Mucosa of descending colon (tissue), 3 donors: ENCODE results near the gene NPFFR1. TPM values are rescaled to one million over a fixed set of nuclear protein-coding genes. Genes with fewer than 3 reads are reported as not detected.

Experiments
- ATAC-seq: fragments of 200-7000 bp; cut with Tn5 transposase; one replicate; pipeline ENCODE4 v1.9.1; 2020; ENCODE audit warnings: mild to moderate bottlenecking, moderate library complexity
- DNase-seq, 3 donors: peaks; one replicate each; pipeline ENCODE4 v3.0.0-alpha.2; 2020
- H3K36me3 ChIP-seq: fragments of 200-600 bp; one replicate; pipeline ENCODE4 v1.8.0; 2021; ENCODE audit warnings: low read depth, mild to moderate bottlenecking
- H3K4me1 ChIP-seq: fragments of 200-600 bp; one replicate; pipeline ENCODE4 v1.8.0; 2021; ENCODE audit warnings: low read depth, mild to moderate bottlenecking
- H3K4me3 ChIP-seq: fragments of 200-600 bp; one replicate; pipeline ENCODE4 v1.8.0; 2021; ENCODE audit warnings: mild to moderate bottlenecking
- H3K9me3 ChIP-seq: fragments of 200-600 bp; one replicate; pipeline ENCODE4 v1.8.0; 2021; ENCODE audit warnings: mild to moderate bottlenecking
- CTCF ChIP-seq: fragments of 200-600 bp; IDR thresholded peaks from one replicate; pipeline ENCODE4 v1.8.0; 2022; ENCODE audit warnings: antibody characterized with exemption, mild to moderate bottlenecking
- intact Hi-C, 2 donors: fragments of 100-400 bp; cut with DNase I in 1 of 2; cut with micrococcal nuclease in 1 of 2; formaldehyde crosslinking; loops; one replicate each; pipeline versions ENCODE4 v1.11.0 to v1.11.1; 2022; cut with DNase I, micrococcal nuclease
- total RNA-seq, 3 donors: library from RNA; stranded (reverse); fragmentation: NEBNext Ultra II Directional in 2 of 3; extraction: Animal tissue kit (Norgen Biotek cat#: 25700) in 2 of 3; gene quantifications; one replicate each; pipeline versions ENCODE4 v1.2.1 to v1.2.4, GENCODE V29; 2021 to 2023
- donor health status: DM: no; HTN: no; CAD: no; lungs with moderate emphysema.
- donor health status: DM: no; HTN: no; CAD: no.
- donor health status: DM: no; HTN: yes; CAD: no.

Gene NPFFR1
- total RNA-seq, 3 donors from 2014 or later: 0.06 to 0.10 (median 0.06) TPM

DNA sequence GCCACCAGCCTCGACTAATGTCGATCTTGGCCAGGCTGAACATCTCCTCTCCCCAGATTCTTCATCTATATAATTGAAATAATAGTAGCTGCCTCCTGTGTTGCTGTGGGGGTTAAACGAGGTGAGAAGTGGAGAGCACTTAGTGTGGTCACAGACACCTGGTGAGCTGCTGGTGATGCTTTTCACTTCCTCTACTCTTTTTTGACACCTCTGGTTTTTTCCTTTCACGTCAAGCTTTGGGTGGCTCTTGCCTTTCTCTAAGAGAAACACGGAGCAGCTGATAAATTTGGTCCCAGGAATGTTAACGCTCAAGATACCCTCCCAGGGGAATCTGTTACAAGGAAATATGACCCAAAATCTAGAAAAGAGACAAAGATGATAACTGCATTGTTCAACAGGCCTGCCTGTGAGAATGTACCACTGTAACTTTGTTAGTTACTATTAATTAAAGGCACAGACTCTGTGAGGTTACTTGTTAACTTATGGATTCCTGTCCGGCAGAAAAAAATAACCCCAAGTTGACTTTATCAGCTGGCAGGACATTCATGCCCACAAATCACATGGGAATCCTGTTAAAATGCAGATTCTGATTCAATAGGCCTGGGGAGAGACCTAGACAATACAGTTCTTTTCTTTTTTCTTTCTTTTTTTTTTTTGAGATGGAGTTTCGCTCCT is 9.5 kb upstream of the NPFFR1 start:
- DNase-seq (no peak), ATAC-seq (no peak)
- no peak for TF ChIP-seq CTCF
- H3K4me1 ChIP-seq: no peaks in the 10 kb centered on the region
- H3K4me3 ChIP-seq: no peak overlapping the region
- no peaks in the 10 kb centered on the region for H3K9me3 ChIP-seq
- intact Hi-C loops: no loop called here
- H3K36me3 ChIP-seq: no peaks in the 10 kb centered on the region

GRCh38 chr10:70292004-70292403 is 8.2 kb upstream of the NPFFR1 start:
- H3K4me1 ChIP-seq: no peaks in the 10 kb centered on the region
- no peak overlapping the region for H3K4me3 ChIP-seq
- DNase-seq (no peak), ATAC-seq (no peak)
- no peaks in the 10 kb centered on the region for H3K9me3 ChIP-seq
- no peak for TF ChIP-seq CTCF
- H3K36me3 ChIP-seq: no peaks in the 10 kb centered on the region
- intact Hi-C loops: no loop called here

GRCh38 chr10:70289739-70290138 is 5.9 kb upstream of the NPFFR1 start:
- Histone ChIP-seq H3K9me3 (no peaks in the 10 kb centered on the region), H3K4me1 (no peaks in the 10 kb centered on the region), H3K4me3 (no peak overlapping the region), H3K36me3 (no peaks in the 10 kb centered on the region)
- intact Hi-C loops: no loop called here
- no peak for DNase-seq
- no peak for TF ChIP-seq CTCF
- no peak for ATAC-seq

GRCh38 chr10:70286616-70287015 is 2.8 kb upstream of the NPFFR1 start:
- DNase-seq: no peak
- H3K4me3 ChIP-seq: no peak overlapping the region
- intact Hi-C loops: no loop called here
- no peak for ATAC-seq
- no peak for TF ChIP-seq CTCF
- no peaks in the 10 kb centered on the region for H3K9me3 ChIP-seq
- peaks cover 9% of the 10 kb centered on the region for H3K4me1 ChIP-seq
- no peaks in the 10 kb centered on the region for H3K36me3 ChIP-seq

- H3K9me3 ChIP-seq: no peaks in the 10 kb centered on the region
- no peak for DNase-seq
- ATAC-seq: no peak
- H3K36me3 ChIP-seq: no peaks in the 10 kb centered on the region
- peaks cover 9% of the 10 kb centered on the region for H3K4me1 ChIP-seq
- intact Hi-C loops: no loop called here
- TF ChIP-seq CTCF: no peak
- no peak overlapping the region for H3K4me3 ChIP-seq
These were observed 1.6 kb upstream of the NPFFR1 start for GRCh38 chr10:70285476-70285831.
